PC-9 (cell line): ENCODE measurements around the gene SLC39A8.

Experiments used
- EZH2 ChIP-seq: fragments of 200-600 bp; sonication (generic); IDR thresholded peaks from 2 replicates; pipeline ENCODE4 v1.8.0; 2017; ENCODE audit warnings: antibody characterized with exemption, low read depth
- TF ChIP-seq, protein P1 (sequence below): fragments of 200-600 bp; sonication (generic); conservative IDR thresholded peaks from 2 replicates; pipeline ENCODE4 v1.6.1; 2017; ENCODE audit warnings: mixed run types, antibody characterized with exemption, mild to moderate bottlenecking, moderate library complexity

DNA sequence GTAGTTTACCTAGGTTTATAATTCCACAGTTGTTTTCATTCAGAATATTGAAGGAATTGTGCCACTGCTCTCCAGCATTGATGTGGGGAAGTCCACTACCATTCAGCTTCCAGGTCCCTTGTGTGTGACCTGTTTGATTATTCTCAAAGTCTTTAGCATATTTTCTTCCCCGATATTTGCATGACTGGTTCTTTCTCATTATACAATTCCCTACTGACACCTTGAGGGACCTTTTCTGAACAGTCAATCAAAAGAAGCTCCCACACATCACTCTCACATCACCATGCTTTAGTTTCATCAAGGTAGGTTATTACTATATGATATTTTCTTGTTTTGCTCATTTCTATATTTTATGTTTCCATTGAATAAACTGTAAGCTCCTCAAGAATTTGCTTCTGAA lies 44.1 kb downstream of the SLC39A8 start:
- TF ChIP-seq, protein P1, sequence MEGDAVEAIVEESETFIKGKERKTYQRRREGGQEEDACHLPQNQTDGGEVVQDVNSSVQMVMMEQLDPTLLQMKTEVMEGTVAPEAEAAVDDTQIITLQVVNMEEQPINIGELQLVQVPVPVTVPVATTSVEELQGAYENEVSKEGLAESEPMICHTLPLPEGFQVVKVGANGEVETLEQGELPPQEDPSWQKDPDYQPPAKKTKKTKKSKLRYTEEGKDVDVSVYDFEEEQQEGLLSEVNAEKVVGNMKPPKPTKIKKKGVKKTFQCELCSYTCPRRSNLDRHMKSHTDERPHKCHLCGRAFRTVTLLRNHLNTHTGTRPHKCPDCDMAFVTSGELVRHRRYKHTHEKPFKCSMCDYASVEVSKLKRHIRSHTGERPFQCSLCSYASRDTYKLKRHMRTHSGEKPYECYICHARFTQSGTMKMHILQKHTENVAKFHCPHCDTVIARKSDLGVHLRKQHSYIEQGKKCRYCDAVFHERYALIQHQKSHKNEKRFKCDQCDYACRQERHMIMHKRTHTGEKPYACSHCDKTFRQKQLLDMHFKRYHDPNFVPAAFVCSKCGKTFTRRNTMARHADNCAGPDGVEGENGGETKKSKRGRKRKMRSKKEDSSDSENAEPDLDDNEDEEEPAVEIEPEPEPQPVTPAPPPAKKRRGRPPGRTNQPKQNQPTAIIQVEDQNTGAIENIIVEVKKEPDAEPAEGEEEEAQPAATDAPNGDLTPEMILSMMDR = no peak
- no peak for TF ChIP-seq EZH2
